Right lobe of liver (tissue), 4 donors: ENCODE results near the gene SHQ1.

ENCODE experiments used
- CTCF ChIP-seq, 4 donors: fragments of 200-600 bp in 3 of 4; fragments of 450-650 bp in 1 of 4; IDR thresholded peaks; one replicate each; pipeline versions ENCODE4 v1.5.1 to v1.8.0; 2016 to 2022; ENCODE audit warnings: antibody characterized with exemption in 4 of 4, mild to moderate bottlenecking in 2 of 4
- POLR2A ChIP-seq: fragments of 450-650 bp; IDR thresholded peaks from one replicate; pipeline ENCODE4 v1.6.1; 2017; ENCODE audit warnings: antibody characterized with exemption, mild to moderate bottlenecking
- donor health status: DM: no; HTN: no; CAD: no.
- donor health status: DM: no; HTN: no; CAD: no.
- donor health status: DM: no; HTN: yes; CAD: no.

DNA sequence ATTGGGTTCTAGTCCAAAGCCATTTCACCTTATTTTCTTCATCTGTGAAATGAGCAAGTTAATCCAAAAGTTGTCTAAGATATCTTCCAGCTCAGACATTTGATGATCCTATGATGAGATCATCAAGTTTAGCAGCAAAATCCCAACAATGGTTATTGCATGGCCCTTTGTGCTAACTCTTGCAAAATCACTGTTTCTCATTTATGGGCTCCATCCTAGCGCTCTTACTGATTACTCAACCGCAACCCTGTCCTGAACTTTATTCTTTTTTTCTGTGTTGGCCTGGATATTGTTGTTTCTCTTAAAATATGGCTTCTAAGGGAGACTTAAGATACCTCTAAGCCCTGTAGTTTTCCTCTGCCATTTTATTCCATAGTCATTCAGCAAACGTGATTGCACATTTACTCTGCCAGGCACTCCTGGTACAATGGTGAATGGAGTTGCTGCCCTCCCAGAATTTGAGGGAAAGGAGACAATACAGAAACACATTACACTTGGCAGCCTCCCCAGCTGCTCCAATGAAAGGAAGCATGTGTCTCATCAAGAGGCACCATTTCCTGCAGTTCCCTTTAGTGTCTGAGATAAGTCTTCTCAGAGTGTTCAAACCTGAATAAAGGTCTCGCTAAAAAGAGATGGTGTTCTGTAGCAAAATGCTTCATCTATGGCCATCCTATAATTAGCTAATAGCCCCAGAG lies 44.0 kb upstream of the SHQ1 start:
- TF ChIP-seq CTCF (IDR thresholded peaks at IDR 0.05), result no peak
- no peak for TF ChIP-seq POLR2A
